IMR-90 (cell line): ENCODE measurements around the gene GALNT17. TPM values are rescaled to one million over a fixed set of nuclear protein-coding genes. Genes with fewer than 3 reads are reported as not detected.

Experiments used
- ATAC-seq: fragments of 200-7000 bp; cut with Tn5 transposase; 2 replicates; pipeline ENCODE4 v1.9.1; 2020; ENCODE audit warnings: low read depth, mild to moderate bottlenecking, moderate library complexity
- BruUV-seq: library from RNA; stranded (reverse); fragments of 400-500 nt; replicated peaks from 2 replicates; lab custom pipeline; 2021; lab: Mats Ljungman, UMichigan
- CTCF ChIA-PET: fragments of 300-600 bp; formaldehyde crosslinking; extraction: SDS; loops from one replicate; lab custom pipeline; 2021; ENCODE audit warnings: antibody characterized with exemption; lab: Yijun Ruan, JAX
- POLR2A ChIA-PET: fragments of 300-600 bp; sonication (Branson Sonifier 250); formaldehyde crosslinking; loops from one replicate; lab custom pipeline; 2022; ENCODE audit warnings: antibody characterized with exemption; ENCODE audit not compliant: unreplicated experiment; lab: Charles Lee
- DNase-seq: peaks from one replicate; pipeline ENCODE4 v3.0.0; 2013
- H2AFZ ChIP-seq: replicated peaks from 2 replicates; pipeline ENCODE3; 2013; ENCODE audit warnings: low read length, mild to moderate bottlenecking; ENCODE audit not compliant: poor library complexity
- H2AK5ac ChIP-seq: 2 replicates; pipeline ENCODE4 v1.6.1; 2013; ENCODE audit warnings: low read depth, low read length, inconsistent platforms
- H2AK9ac ChIP-seq: replicated peaks from 2 replicates; pipeline ENCODE3; 2013; ENCODE audit warnings: mild to moderate bottlenecking, low read depth, low read length, moderate library complexity; ENCODE audit not compliant: poor library complexity
- H2BK120ac ChIP-seq: 2 replicates; pipeline ENCODE4 v1.6.1; 2013; ENCODE audit warnings: low read depth, low read length, inconsistent platforms
- H2BK15ac ChIP-seq: 3 replicates; pipeline ENCODE4 v1.6.1; 2013; ENCODE audit warnings: low read depth, low read length, inconsistent platforms
- H2BK20ac ChIP-seq: 2 replicates; pipeline ENCODE4 v1.6.1; 2013; ENCODE audit warnings: low read depth, mild to moderate bottlenecking, inconsistent platforms, low read length, moderate library complexity
- H2BK5ac ChIP-seq: 2 replicates; pipeline ENCODE4 v1.6.1; 2013; ENCODE audit warnings: mild to moderate bottlenecking, low read depth, low read length, inconsistent platforms; ENCODE audit not compliant: poor library complexity, severe bottlenecking
- H3K14ac ChIP-seq: replicated peaks from 2 replicates; pipeline ENCODE4 v1.6.1; 2013; ENCODE audit warnings: low read depth, low read length, inconsistent platforms
- H3K18ac ChIP-seq: 2 replicates; pipeline ENCODE4 v1.6.1; 2013; ENCODE audit warnings: low read depth, low read length, control low read depth
- H3K23ac ChIP-seq: 2 replicates; pipeline ENCODE4 v1.6.1; 2013; ENCODE audit warnings: low read depth, low read length, inconsistent platforms
- H3K27ac ChIP-seq: 2 replicates; pipeline ENCODE4 v1.5.1; 2013; ENCODE audit warnings: mild to moderate bottlenecking, control low read depth, low read length; ENCODE audit not compliant: insufficient read depth
- H3K27me3 ChIP-seq: 2 replicates; pipeline ENCODE4 v1.6.1; 2013; ENCODE audit warnings: low read length; ENCODE audit not compliant: control insufficient read depth, insufficient read depth
- H3K36me3 ChIP-seq: 2 replicates; pipeline ENCODE4 v1.6.1; 2013; ENCODE audit warnings: low read length, mixed read lengths; ENCODE audit not compliant: control insufficient read depth, insufficient read depth
- H3K4ac ChIP-seq: 2 replicates; pipeline ENCODE4 v1.6.1; 2013; ENCODE audit warnings: low read depth, low read length, inconsistent platforms
- H3K4me1 ChIP-seq: 2 replicates; pipeline ENCODE4 v1.6.1; 2013; ENCODE audit warnings: low read length, mixed read lengths; ENCODE audit not compliant: control insufficient read depth, insufficient read depth
- H3K4me2 ChIP-seq: 2 replicates; pipeline ENCODE4 v1.6.1; 2013; ENCODE audit warnings: low read depth, mild to moderate bottlenecking, control low read depth, low read length, moderate library complexity
- H3K4me3 ChIP-seq: 2 replicates; pipeline ENCODE4 v1.5.1; 2013; ENCODE audit warnings: low read depth, mild to moderate bottlenecking, control low read depth, low read length, moderate library complexity; ENCODE audit not compliant: insufficient read depth
- H3K56ac ChIP-seq: 2 replicates; pipeline ENCODE4 v1.6.1; 2013; ENCODE audit warnings: low read length, inconsistent platforms; ENCODE audit not compliant: insufficient read depth; ENCODE audit errors: extremely low read depth
- H3K79me1 ChIP-seq, 2 experiments: 2 replicates each; pipeline ENCODE4 v1.6.1; 2013; ENCODE audit warnings: low read length in 2 of 2, inconsistent platforms in 1 of 2, low read depth in 1 of 2
- H3K9ac ChIP-seq: 2 replicates; pipeline ENCODE4 v1.6.1; 2013; ENCODE audit warnings: low read depth, low read length, control low read depth
- H3K9me1 ChIP-seq: 2 replicates; pipeline ENCODE4 v1.6.1; 2013; ENCODE audit warnings: low read length, inconsistent platforms; ENCODE audit not compliant: insufficient read depth
- H3K9me3 ChIP-seq: 2 replicates; pipeline ENCODE4 v1.6.1; 2013; ENCODE audit warnings: low read length; ENCODE audit not compliant: control insufficient read depth, insufficient read depth
- H4K20me1 ChIP-seq: 2 replicates; pipeline ENCODE4 v1.6.1; 2013; ENCODE audit warnings: low read length, inconsistent platforms; ENCODE audit not compliant: insufficient read depth
- H4K5ac ChIP-seq: 2 replicates; pipeline ENCODE4 v1.6.1; 2013; ENCODE audit warnings: mild to moderate bottlenecking, low read depth, low read length, control low read depth
- H4K8ac ChIP-seq, 2 experiments: 2 replicates each; pipeline ENCODE4 v1.6.1; 2013; ENCODE audit warnings: low read depth in 2 of 2, low read length in 2 of 2, control low read depth in 1 of 2, inconsistent platforms in 1 of 2
- H4K91ac ChIP-seq: 2 replicates; pipeline ENCODE4 v1.6.1; 2013; ENCODE audit warnings: low read depth, low read length, inconsistent platforms; ENCODE audit not compliant: insufficient read depth
- BHLHE40 ChIP-seq: fragments of 150-350 bp; IDR thresholded peaks from 2 replicates; pipeline ENCODE4 v1.6.1; 2016; ENCODE audit warnings: mild to moderate bottlenecking, low read depth, low read length
- CEBPB ChIP-seq: IDR thresholded peaks from 2 replicates; pipeline ENCODE4 v1.6.1; 2012; ENCODE audit warnings: low read depth, low read length, improper control_type of control experiment
- CTCF ChIP-seq: conservative IDR thresholded peaks from 2 replicates; pipeline ENCODE4 v1.5.1; 2012; ENCODE audit warnings: mild to moderate bottlenecking, low read depth, low read length, improper control_type of control experiment
- MAFK ChIP-seq: IDR thresholded peaks from 2 replicates; pipeline ENCODE4 v1.6.1; 2012; ENCODE audit warnings: low read depth, low read length, improper control_type of control experiment
- MXI1 ChIP-seq: IDR thresholded peaks from 2 replicates; pipeline ENCODE4 v1.6.1; 2012; ENCODE audit warnings: low read depth, mild to moderate bottlenecking, low read length, moderate library complexity, borderline replicate concordance
- POLR2A ChIP-seq: IDR thresholded peaks from 2 replicates; pipeline ENCODE4 v1.6.1; 2012; ENCODE audit warnings: mild to moderate bottlenecking, low read depth, low read length
- RAD21 ChIP-seq: IDR thresholded peaks from 2 replicates; pipeline ENCODE4 v1.6.1; 2012; ENCODE audit warnings: low read length, improper control_type of control experiment
- WGBS, 2 experiments: methylation state at CpG; one replicate each; pipeline versions ENCODE4 v1.1.5 to v1.1.7; 2013; ENCODE audit warnings: missing lambda C conversion rate in 2 of 2; ENCODE audit not compliant: insufficient read length in 1 of 2; ENCODE audit errors: extremely low coverage in 2 of 2; 5-methylcytosine and 5-hydroxymethylcytosine counted together
- dilution Hi-C: fragments of 300-500 bp; cut with HindIII; formaldehyde crosslinking; loops from one replicate; pipeline ENCODE4 v1.14.3; 2018; ENCODE audit warnings: low sequenced_read_pairs; ENCODE audit not compliant: unreplicated experiment
- in situ Hi-C: fragments of 300-500 bp; cut with MboI; formaldehyde crosslinking; loops from 3 replicates; pipeline ENCODE4 v1.14.3; 2019; ENCODE audit warnings: low sequenced_read_pairs, inconsistent platforms, mixed read lengths
- intact Hi-C: fragments of 100-400 bp; cut with micrococcal nuclease; formaldehyde crosslinking; loops from 2 replicates; pipeline ENCODE4 v1.10.0; 2022
- polyA plus RNA-seq, 3 experiments: library from polyadenylated mRNA; depleted of rRNA; stranded (reverse); fragments of >200 nt; gene quantifications; 2 replicates each; pipeline ENCODE4 v1.2.3, GENCODE V29; 2012; ENCODE audit warnings: low replicate concordance in 1 of 3
- total RNA-seq: library from RNA; depleted of rRNA; stranded (reverse); fragments of >200 nt; gene quantifications from 2 replicates; pipeline ENCODE4 v1.2.3, GENCODE V29; 2012
- TF ChIP-seq, protein P1 (sequence below): fragments of 150-350 bp; IDR thresholded peaks from 2 replicates; pipeline ENCODE4 v1.6.1; 2016; ENCODE audit warnings: low read depth, mild to moderate bottlenecking, low read length, moderate library complexity, borderline replicate concordance

GALNT17 gene
- total and polyA plus RNA-seq, 2 of the 4 experiments (the other 2 are of a cell fraction), result not detected

DNA sequence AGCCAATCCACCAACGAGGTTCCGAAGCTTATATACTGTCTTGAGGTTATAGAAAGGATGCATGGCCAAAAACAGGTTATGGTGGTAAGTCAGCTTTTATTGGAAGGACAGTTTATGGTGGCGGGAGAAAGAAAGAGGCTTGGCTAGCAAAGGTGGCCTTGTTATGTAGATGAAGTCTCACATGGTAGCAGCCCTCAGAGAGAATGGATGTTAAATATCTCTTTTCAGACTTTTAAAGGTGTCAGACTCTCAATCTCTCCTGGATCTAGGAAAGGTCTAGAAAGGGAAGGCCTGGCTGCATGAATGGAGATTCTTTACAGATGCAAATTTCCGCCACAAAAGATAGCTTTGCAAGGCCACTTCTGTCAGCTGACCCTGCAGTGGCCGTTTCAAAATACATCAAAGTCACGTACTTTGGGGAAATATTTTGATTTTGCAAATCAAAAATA, 333.8 kb downstream of the GALNT17 start:
- H2AFZ ChIP-seq, result no peak overlapping the region
- ChIA-PET POLR2A (no interaction called here), CTCF (no interaction called here)
- H3K27ac ChIP-seq, result no peak overlapping the region
- peaks cover 20% of the 10 kb centered on the region for H3K9me3 ChIP-seq
- H2BK15ac ChIP-seq, result no peak overlapping the region
- H4K20me1 ChIP-seq, result no peaks in the 10 kb centered on the region
- no peaks in the 10 kb centered on the region for H3K27me3 ChIP-seq
- DNase-seq (no peak), ATAC-seq (no peak)
- no peak overlapping the region for H3K4me3 ChIP-seq
- H2AK5ac ChIP-seq, result no peak overlapping the region
- H3K18ac ChIP-seq, result no peak overlapping the region
- H3K9me1 ChIP-seq, result no peaks in the 10 kb centered on the region
- TF ChIP-seq, protein P1, sequence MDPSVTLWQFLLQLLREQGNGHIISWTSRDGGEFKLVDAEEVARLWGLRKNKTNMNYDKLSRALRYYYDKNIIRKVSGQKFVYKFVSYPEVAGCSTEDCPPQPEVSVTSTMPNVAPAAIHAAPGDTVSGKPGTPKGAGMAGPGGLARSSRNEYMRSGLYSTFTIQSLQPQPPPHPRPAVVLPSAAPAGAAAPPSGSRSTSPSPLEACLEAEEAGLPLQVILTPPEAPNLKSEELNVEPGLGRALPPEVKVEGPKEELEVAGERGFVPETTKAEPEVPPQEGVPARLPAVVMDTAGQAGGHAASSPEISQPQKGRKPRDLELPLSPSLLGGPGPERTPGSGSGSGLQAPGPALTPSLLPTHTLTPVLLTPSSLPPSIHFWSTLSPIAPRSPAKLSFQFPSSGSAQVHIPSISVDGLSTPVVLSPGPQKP, result no peak
- TF ChIP-seq CTCF, result no peak
- TF ChIP-seq BHLHE40, result no peak
- no peak for TF ChIP-seq CEBPB
- no peak for TF ChIP-seq MXI1
- TF ChIP-seq MAFK, result no peak
- TF ChIP-seq RAD21, result no peak
- TF ChIP-seq POLR2A, result no peak
- no peak overlapping the region for H2BK120ac ChIP-seq
- no TSS peak for BruUV-seq
- H4K8ac ChIP-seq, result no peak overlapping the region
- H3K36me3 ChIP-seq, result no peaks in the 10 kb centered on the region
- intact Hi-C loops (no loop called here), dilution Hi-C loops (no loop called here), in situ Hi-C loops (no loop called here)
- no peak overlapping the region for H3K14ac ChIP-seq
- no peak overlapping the region for H3K4ac ChIP-seq
- no peak overlapping the region for H4K5ac ChIP-seq
- no peak overlapping the region for H3K4me2 ChIP-seq
- no peak overlapping the region for H2AK9ac ChIP-seq
- no peak overlapping the region for H4K91ac ChIP-seq
- no CpG with 5 or more reads among the region's 6 CpGs for WGBS, 2 experiments
- no peak overlapping the region for H2BK20ac ChIP-seq
- no peaks in the 10 kb centered on the region for H3K79me1 ChIP-seq
- H3K4me1 ChIP-seq, result no peaks in the 10 kb centered on the region
- H3K56ac ChIP-seq, result no peak overlapping the region
- H3K23ac ChIP-seq, result no peak overlapping the region
- no peak overlapping the region for H3K9ac ChIP-seq
- no peak overlapping the region for H2BK5ac ChIP-seq
